ENCODE measurements around the gene PDLIM4. TPM values are rescaled to one million over a fixed set of nuclear protein-coding genes. Genes with fewer than 3 reads are reported as not detected.

PDLIM4 gene
- polyA plus RNA-seq, 1 donor (not counting 4 experiments of a cell fraction or from before 2014, with no cell fraction given): 38.3 TPM

- H2AFZ ChIP-seq (ENCODE audit: control insufficient read depth, low read length): no peak overlapping the region
- dilution Hi-C loops (cut with MboI; ENCODE audit: extremely low pct_ligation_motif_present, low sequenced_read_pairs): no loop called here
- H3K9ac ChIP-seq (ENCODE audit: control insufficient read depth, extremely low read depth, insufficient read depth, low read length): no peak overlapping the region
- peaks cover 21% of the 10 kb centered on the region for H3K4me1 ChIP-seq (ENCODE audit: control insufficient read depth, extremely low read depth, insufficient read depth, low read length)
- H3K36me3 ChIP-seq (ENCODE audit: control insufficient read depth in 2 of 2, extremely low read depth in 1 of 2, insufficient read depth in 2 of 2, low read length in 2 of 2): peaks cover 39 to 59% of the 10 kb centered on the region in 2 experiments
- no peak for DNase-seq (ENCODE audit: low read depth, low spot score)
- no peaks in the 10 kb centered on the region for H3K9me3 ChIP-seq (ENCODE audit: control insufficient read depth, low read depth, low read length)
- no peak overlapping the region for H3K4me3 ChIP-seq (ENCODE audit: control insufficient read depth in 2 of 3, extremely low read depth in 1 of 3, insufficient read depth in 2 of 3, low read depth in 1 of 3, low read length in 3 of 3)
- no peak overlapping the region for H3K4me2 ChIP-seq (ENCODE audit: control insufficient read depth, extremely low read depth, insufficient read depth, low read depth, low read length)
- TF ChIP-seq CTCF (optimal IDR thresholded peaks at IDR 0.05 in 1 of 3, IDR thresholded peaks at IDR 0.05 in 1 of 3, conservative IDR thresholded peaks at IDR 0.05 in 1 of 3; ENCODE audit: extremely low read depth in 1 of 3, insufficient read depth in 2 of 3, low read length in 3 of 3) (no peak), EZH2 (IDR thresholded peaks at IDR 0.05; ENCODE audit: low read length) (no peak)
- H3K27me3 ChIP-seq (ENCODE audit: control insufficient read depth, extremely low read depth, insufficient read depth, low read length): no peaks in the 10 kb centered on the region
- no peak overlapping the region for H3K27ac ChIP-seq (ENCODE audit: control insufficient read depth, insufficient read depth, low read length)
- peaks cover 2% of the 10 kb centered on the region for H3K9me1 ChIP-seq (ENCODE audit: control insufficient read depth, extremely low read depth, insufficient read depth, low read length)
- no peaks in the 10 kb centered on the region for H3K79me2 ChIP-seq (ENCODE audit: control insufficient read depth, insufficient read depth, low read length)
- peaks cover 2% of the 10 kb centered on the region for H4K20me1 ChIP-seq (ENCODE audit: control insufficient read depth, extremely low read depth, insufficient read depth, low read length)
- no peak for FAIRE-seq
Observed at GRCh38 chr5:132267931-132268768, 10.7 kb downstream of the PDLIM4 start.

- FAIRE-seq (no peak), DNase-seq (ENCODE audit: low read depth, low spot score) (no peak)
- no peak overlapping the region for H3K27ac ChIP-seq (ENCODE audit: control insufficient read depth, insufficient read depth, low read length)
- H3K4me1 ChIP-seq (ENCODE audit: control insufficient read depth, extremely low read depth, insufficient read depth, low read length): peaks cover 24% of the 10 kb centered on the region
- peaks cover 2% of the 10 kb centered on the region for H3K9me1 ChIP-seq (ENCODE audit: control insufficient read depth, extremely low read depth, insufficient read depth, low read length)
- H2AFZ ChIP-seq (ENCODE audit: control insufficient read depth, low read length): no peak overlapping the region
- H3K27me3 ChIP-seq (ENCODE audit: control insufficient read depth, extremely low read depth, insufficient read depth, low read length): no peaks in the 10 kb centered on the region
- H3K79me2 ChIP-seq (ENCODE audit: control insufficient read depth, insufficient read depth, low read length): no peaks in the 10 kb centered on the region
- H3K4me3 ChIP-seq (ENCODE audit: control insufficient read depth in 2 of 3, extremely low read depth in 1 of 3, insufficient read depth in 2 of 3, low read depth in 1 of 3, low read length in 3 of 3): no peak overlapping the region
- no peak overlapping the region for H3K9ac ChIP-seq (ENCODE audit: control insufficient read depth, extremely low read depth, insufficient read depth, low read length)
- H3K4me2 ChIP-seq (ENCODE audit: control insufficient read depth, extremely low read depth, insufficient read depth, low read depth, low read length): no peak overlapping the region
- no peak for TF ChIP-seq CTCF (optimal IDR thresholded peaks at IDR 0.05 in 1 of 3, IDR thresholded peaks at IDR 0.05 in 1 of 3, conservative IDR thresholded peaks at IDR 0.05 in 1 of 3; ENCODE audit: extremely low read depth in 1 of 3, insufficient read depth in 2 of 3, low read length in 3 of 3)
- TF ChIP-seq EZH2 (IDR thresholded peaks at IDR 0.05; ENCODE audit: low read length): no peak
- H3K9me3 ChIP-seq (ENCODE audit: control insufficient read depth, low read depth, low read length): no peaks in the 10 kb centered on the region
- peaks cover 2% of the 10 kb centered on the region for H4K20me1 ChIP-seq (ENCODE audit: control insufficient read depth, extremely low read depth, insufficient read depth, low read length)
- dilution Hi-C loops (cut with MboI; ENCODE audit: extremely low pct_ligation_motif_present, low sequenced_read_pairs): no loop called here
- peaks cover 33 to 57% of the 10 kb centered on the region in 2 experiments for H3K36me3 ChIP-seq (ENCODE audit: control insufficient read depth in 2 of 2, extremely low read depth in 1 of 2, insufficient read depth in 2 of 2, low read length in 2 of 2)
Observed at GRCh38 chr5:132268769-132269551, 11.5 kb downstream of the PDLIM4 start.

All from keratinocyte (primary cell).